Stomach smooth muscle (tissue), 2 donors: Measurements from ENCODE around the gene GASK1B.
A peak's percentile ranks its signal among the peaks of the same experiment; 100 is the strongest.

ENCODE experiments used
- H3K27ac ChIP-seq: one replicate; pipeline ENCODE4 v1.7.0; 2013; ENCODE audit warnings: mild to moderate bottlenecking, low read length, inconsistent platforms
- H3K27me3 ChIP-seq, 2 donors: one replicate each; pipeline ENCODE4 v1.7.0; 2013; ENCODE audit warnings: low read length in 2 of 2; ENCODE audit not compliant: insufficient read depth in 2 of 2, control insufficient read depth in 1 of 2
- H3K36me3 ChIP-seq, 2 donors: one replicate each; pipeline ENCODE4 v1.7.0; 2013; ENCODE audit warnings: low read length in 2 of 2; ENCODE audit not compliant: control insufficient read depth in 2 of 2, insufficient read depth in 2 of 2
- H3K4me1 ChIP-seq: one replicate; pipeline ENCODE4 v1.7.0; 2013; ENCODE audit warnings: low read length; ENCODE audit not compliant: control insufficient read depth, insufficient read depth
- H3K4me3 ChIP-seq, 2 donors: one replicate each; pipeline ENCODE4 v1.7.0; 2013; ENCODE audit warnings: low read length in 2 of 2
- H3K9ac ChIP-seq, 2 donors: one replicate each; pipeline ENCODE4 v1.7.0; 2013; ENCODE audit warnings: low read length in 2 of 2, mild to moderate bottlenecking in 1 of 2
- H3K9me3 ChIP-seq, 2 donors: one replicate each; pipeline ENCODE4 v1.7.0; 2013; ENCODE audit warnings: low read length in 2 of 2; ENCODE audit not compliant: control insufficient read depth in 2 of 2
- donor health status: healthy.
- donor health status: Pancreatic carcinoma.

GASK1B gene

DNA sequence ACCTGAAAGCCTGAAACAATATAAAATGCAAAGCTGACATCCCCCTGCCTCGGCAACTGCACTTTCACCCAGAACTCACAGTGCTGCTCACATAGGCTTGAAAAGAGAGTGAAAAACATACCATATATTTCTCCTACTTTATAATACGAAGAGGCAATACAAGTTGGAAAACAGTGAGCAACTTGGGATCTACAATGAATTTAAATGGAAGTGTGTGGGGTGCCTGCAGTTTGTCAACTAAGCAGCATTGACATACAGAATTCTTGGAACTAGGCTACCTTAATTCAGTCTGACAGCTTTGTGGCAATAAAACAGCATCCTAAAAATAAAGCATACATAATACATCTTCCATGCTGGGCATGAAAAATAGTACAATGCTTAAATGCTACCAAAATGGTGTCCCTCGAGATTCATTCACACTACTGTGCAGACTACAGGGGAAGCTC lies 8.0 kb downstream of the GASK1B start:
- Histone ChIP-seq H3K9ac (peak overlapping the region in 1 of 2 donors; percentile 4), H3K36me3 (no peaks in the 10 kb centered on the region), H3K27ac (peak overlapping the region; percentile 37), H3K9me3 (no peaks in the 10 kb centered on the region), H3K4me3 (peak overlapping the region; percentile 28 to 62), H3K27me3 (no peaks in the 10 kb centered on the region), H3K4me1 (peaks cover 6% of the 10 kb centered on the region)

DNA sequence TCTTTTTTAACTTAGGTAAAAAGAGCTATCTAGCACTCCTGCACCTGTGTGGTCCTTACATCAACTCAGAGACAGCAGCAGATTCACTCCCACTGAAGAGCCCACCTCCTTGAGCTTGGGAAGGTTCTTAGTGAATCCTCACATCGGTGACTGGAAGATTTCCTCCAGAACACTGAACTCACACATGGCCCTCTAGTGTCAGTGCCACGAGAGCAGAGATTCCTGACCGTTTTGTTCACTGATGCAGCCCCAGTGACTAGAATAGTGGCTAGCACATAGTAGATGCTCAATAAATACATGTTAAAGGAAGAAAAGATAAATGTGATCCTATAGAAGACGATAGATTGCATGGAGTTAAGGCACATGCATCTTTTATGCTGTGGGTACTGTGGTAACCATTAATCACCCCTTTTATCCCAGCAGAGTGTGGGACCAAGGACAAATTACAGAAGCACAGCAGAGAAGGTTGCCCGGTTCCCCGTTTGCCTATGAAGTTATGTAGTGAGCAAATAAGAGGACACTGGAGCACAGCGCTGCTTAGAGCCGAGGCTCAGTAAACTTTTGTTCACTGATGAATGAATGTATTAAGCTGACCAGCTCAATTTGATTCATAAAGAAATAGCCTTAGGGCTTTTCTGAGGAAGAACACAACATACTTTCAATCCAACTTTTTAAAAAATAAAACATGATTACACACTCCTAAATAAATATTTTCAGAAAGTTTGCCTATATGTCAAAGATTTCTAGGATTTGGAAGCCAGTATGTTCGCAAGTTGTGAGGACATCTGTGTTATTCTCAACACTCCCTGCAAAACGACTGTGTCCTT lies 8.7 kb downstream of the GASK1B start:
- Histone ChIP-seq H3K4me3 (peak overlapping the region; percentile 28 to 62), H3K4me1 (peaks cover 6% of the 10 kb centered on the region), H3K27me3 (no peaks in the 10 kb centered on the region), H3K36me3 (no peaks in the 10 kb centered on the region), H3K9me3 (no peaks in the 10 kb centered on the region), H3K9ac (peak overlapping the region in 1 of 2 donors; percentile 4), H3K27ac (peak overlapping the region; percentile 37)

DNA sequence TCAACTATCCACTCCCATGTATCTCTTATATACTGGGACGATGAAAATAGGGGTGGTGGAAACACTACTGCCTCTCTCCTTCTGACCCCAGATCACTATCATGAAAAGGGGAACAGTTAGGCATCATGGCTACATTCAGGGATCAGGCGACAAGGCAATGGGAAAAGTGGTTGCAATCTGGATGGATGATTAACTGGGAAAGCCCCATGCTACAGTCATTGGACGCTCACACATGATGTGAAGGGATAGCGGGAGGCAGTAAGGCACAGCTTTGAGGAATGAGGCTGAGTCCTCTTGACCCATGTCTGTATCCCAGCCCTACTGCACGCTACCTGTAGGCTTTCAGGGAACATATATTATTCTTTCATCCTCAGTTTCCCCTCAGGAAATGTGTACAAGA lies 10.2 kb downstream of the GASK1B start:
- H3K36me3 ChIP-seq = no peaks in the 10 kb centered on the region
- no peak overlapping the region for H3K9ac ChIP-seq
- no peak overlapping the region for H3K4me3 ChIP-seq
- H3K4me1 ChIP-seq = peaks cover 6% of the 10 kb centered on the region
- H3K27ac ChIP-seq = no peak overlapping the region
- no peaks in the 10 kb centered on the region for H3K9me3 ChIP-seq
- H3K27me3 ChIP-seq = no peaks in the 10 kb centered on the region

DNA sequence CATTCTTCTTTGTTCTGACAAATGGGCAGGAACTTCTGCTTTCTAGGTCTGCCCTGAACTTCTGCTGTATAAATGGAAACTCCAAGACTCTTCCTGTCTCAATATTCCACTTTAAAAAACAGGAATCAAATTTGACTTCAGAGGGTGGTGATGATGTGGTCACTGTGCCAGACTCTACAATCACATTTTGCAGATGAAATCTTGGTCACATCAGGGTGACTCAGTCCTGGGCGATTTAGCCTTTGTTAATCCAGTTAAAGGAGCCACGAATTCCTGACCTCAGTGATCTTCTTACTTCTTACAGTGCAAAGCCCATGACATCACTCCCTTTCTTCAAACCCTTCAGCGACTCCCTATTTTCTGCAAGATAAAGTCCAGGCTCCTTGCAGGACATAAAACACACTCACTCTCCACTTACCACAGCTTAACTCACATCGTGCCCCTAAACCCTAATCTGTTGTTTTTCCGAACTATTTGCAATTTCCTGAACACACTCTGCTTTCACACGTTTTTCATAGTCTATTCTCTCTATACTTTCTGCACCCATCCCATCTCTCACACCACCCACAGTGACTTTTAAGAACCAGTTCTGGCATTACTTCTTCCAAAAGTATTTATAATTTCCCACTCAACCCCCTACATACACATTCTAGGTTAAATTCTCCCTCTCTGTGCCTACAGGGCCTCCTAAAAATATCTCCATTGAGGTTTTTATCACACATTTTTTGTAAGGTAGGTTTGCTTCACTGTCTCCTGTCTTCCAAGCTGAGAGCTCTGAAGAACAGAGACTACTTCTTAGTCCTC lies 11.1 kb downstream of the GASK1B start:
- Histone ChIP-seq H3K9ac (no peak overlapping the region), H3K9me3 (no peaks in the 10 kb centered on the region), H3K4me1 (peaks cover 6% of the 10 kb centered on the region), H3K4me3 (peak overlapping the region in 1 of 2 donors; percentile 16), H3K36me3 (no peaks in the 10 kb centered on the region), H3K27me3 (no peaks in the 10 kb centered on the region), H3K27ac (peak overlapping the region; percentile 6)

DNA sequence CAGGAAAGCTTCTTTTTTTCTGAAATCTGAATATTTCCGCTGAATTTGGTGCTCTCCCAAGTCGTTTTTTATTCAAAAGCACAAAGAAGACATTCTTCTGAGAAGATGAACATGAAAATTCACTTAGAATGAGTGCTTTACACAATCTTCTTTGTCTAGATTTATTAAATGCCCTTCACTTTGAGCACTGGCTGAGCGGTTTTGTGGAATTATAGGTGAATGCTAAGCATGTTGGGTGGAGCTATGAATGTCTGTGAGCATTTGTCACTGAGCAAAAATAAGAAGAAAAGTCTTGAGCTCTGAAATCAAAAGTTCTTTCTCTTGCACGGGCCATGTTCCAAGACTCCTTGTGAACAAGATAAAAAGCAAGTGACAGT lies 13.1 kb downstream of the GASK1B start:
- Histone ChIP-seq H3K9ac (no peak overlapping the region), H3K4me3 (no peak overlapping the region), H3K4me1 (peaks cover 6% of the 10 kb centered on the region), H3K27ac (no peak overlapping the region), H3K36me3 (no peaks in the 10 kb centered on the region), H3K9me3 (no peaks in the 10 kb centered on the region), H3K27me3 (no peaks in the 10 kb centered on the region)

DNA sequence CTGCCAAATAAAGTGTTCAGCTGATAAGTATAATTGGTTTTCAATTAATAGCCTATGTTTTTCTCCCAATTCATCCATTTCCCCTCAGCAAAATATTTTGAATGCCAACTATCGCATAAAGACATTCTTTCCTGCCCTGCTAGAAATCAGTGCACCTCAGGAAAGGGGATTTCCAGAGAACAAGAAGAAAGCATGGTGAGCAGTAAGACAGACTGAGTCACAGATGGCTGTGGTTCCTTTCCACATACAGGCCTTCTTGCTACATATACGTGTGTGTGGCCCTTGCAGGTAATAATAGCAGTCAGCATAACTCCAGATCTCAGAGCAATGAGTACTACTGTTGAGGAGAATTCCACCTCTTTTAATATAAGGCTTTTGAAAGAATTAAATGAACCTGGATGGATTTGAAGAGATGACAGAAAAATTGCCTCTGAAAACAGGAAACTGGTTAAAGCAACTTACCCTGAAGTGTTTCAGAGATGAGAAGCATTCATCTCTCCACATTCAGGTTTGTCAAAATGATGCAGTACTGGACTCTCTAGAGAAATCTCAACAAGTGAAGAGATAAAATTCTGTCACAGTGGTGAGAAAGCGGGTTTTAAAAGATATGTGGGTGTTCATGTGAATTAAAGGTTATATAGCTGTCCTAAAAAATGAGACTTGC lies 13.6 kb downstream of the GASK1B start:
- Histone ChIP-seq H3K4me1 (peaks cover 6% of the 10 kb centered on the region), H3K36me3 (no peaks in the 10 kb centered on the region), H3K9me3 (no peaks in the 10 kb centered on the region), H3K9ac (no peak overlapping the region), H3K27ac (no peak overlapping the region), H3K4me3 (no peak overlapping the region), H3K27me3 (no peaks in the 10 kb centered on the region)

DNA sequence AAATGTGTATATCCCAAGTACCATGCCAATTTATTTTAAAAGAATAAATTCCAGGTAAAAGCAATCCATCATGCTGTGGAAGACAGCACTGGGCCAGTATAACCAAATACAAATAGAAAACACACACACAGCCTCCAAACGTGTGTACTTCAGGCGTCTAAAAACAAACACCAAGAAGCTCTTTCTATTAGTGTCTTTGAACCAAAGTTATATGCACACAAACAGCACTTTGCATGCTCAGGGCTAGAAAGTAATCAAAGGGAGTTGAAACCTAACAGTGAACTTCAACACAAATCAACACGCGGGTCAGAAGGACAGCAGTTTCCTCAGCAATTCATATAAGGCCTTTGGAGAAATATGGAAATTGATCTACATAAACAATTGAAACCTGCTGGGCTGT lies 15.4 kb downstream of the GASK1B start:
- H3K4me3 ChIP-seq = no peak overlapping the region
- H3K27me3 ChIP-seq = no peaks in the 10 kb centered on the region
- H3K9ac ChIP-seq = no peak overlapping the region
- H3K27ac ChIP-seq = no peak overlapping the region
- H3K9me3 ChIP-seq = no peaks in the 10 kb centered on the region
- no peaks in the 10 kb centered on the region for H3K4me1 ChIP-seq
- H3K36me3 ChIP-seq = no peaks in the 10 kb centered on the region

DNA sequence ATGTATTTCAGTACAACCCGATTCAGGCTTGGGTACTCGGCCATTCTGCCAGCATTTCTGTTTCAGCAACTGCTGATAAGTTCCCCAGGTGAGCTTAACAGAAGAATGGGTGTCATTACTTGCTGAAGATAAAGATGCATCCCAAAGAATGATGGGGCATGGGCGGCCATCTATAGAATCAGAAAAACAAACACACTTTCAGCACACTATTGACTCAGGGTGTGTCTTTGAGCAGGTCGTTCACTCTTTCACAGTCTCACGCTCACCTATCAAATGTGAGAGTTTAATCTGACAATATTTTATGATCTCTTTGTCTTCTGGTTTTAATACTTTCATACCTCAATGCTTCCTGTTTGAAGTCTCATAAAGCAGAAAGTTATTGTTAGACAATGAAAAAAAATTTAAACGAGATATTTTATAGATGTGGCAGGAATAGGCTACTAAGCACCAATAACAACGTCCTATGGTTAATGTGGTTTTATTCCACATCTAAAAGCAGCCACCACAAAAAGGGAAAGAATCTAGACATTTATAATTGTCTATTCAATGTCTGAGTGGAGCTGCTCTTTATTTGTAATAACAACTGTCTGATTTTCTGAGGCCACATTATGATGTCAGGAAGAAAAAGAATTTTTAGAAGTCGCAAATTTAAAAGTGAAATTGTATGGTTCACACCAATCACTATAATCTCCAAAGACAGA lies 17.0 kb downstream of the GASK1B start:
- Histone ChIP-seq H3K9ac (no peak overlapping the region), H3K9me3 (no peaks in the 10 kb centered on the region), H3K27me3 (no peaks in the 10 kb centered on the region), H3K4me3 (no peak overlapping the region), H3K36me3 (no peaks in the 10 kb centered on the region), H3K27ac (no peak overlapping the region), H3K4me1 (no peaks in the 10 kb centered on the region)

DNA sequence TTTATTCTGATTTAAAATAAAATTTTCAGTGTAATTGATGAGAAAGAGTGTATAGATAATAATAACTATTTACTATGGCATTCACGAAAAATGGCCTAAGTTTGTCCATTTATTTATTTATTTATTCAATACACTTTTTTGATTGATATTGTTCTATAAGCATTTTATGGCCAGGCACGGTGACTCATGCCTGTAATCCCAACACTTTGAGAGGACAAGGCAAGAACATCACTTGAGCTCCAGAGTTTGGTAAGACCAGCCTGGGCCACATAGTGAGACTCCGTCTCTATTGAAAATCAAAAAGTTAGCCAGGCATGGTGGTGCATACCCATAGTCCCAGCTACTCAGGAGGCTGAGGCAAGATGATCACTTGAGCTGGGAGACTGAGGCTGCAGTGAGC lies 25.7 kb downstream of the GASK1B start:
- Histone ChIP-seq H3K4me1 (no peaks in the 10 kb centered on the region), H3K9me3 (no peaks in the 10 kb centered on the region), H3K9ac (no peak overlapping the region), H3K36me3 (no peaks in the 10 kb centered on the region), H3K4me3 (no peak overlapping the region), H3K27ac (no peak overlapping the region), H3K27me3 (no peaks in the 10 kb centered on the region)

DNA sequence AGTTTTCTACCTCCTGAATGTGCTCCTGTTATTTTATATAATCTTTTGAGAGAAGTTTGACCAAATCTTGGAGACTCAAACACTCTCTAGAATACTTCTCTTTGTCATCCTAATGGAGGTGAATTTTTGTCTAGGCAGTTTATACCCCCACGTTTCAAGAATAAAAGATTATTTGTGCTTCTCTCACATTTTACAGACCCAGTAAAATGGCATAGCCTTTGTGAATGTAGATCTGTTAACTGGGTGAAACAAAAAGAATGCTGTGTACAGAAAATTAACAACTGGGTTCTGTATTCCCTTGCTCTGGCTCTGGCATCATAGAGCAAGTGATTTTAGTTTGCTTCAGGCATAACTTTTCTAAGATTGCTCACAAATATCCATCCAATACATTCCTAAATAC lies 26.1 kb downstream of the GASK1B start:
- H3K36me3 ChIP-seq = no peaks in the 10 kb centered on the region
- no peak overlapping the region for H3K9ac ChIP-seq
- no peak overlapping the region for H3K4me3 ChIP-seq
- H3K4me1 ChIP-seq = no peaks in the 10 kb centered on the region
- H3K9me3 ChIP-seq = no peaks in the 10 kb centered on the region
- H3K27me3 ChIP-seq = no peaks in the 10 kb centered on the region
- no peak overlapping the region for H3K27ac ChIP-seq
